H1 (cell line): Measurements from ENCODE around the gene RAB40B. TPM values are rescaled to one million over a fixed set of nuclear protein-coding genes. Genes with fewer than 3 reads are reported as not detected.

Experiments
- CTCF ChIA-PET: fragments of 300-600 bp; sonication (Branson Sonifier 250); formaldehyde crosslinking; loops from one replicate; lab custom pipeline; 2021; ENCODE audit not compliant: partially characterized antibody; lab: Charles Lee
- POLR2A ChIA-PET: fragments of 300-600 bp; sonication (Branson Sonifier 250); formaldehyde crosslinking; loops from one replicate; lab custom pipeline; 2021; ENCODE audit warnings: inconsistent platforms; ENCODE audit not compliant: partially characterized antibody; lab: Charles Lee
- DNase-seq, 2 experiments: peaks; one replicate each; pipeline versions ENCODE4 v3.0.0 to v3.0.0-alpha.2; 2010 to 2022; ENCODE audit warnings: low spot score in 2 of 2, low read depth in 1 of 2, mixed read lengths in 1 of 2
- FAIRE-seq: peaks from 2 replicates; lab custom pipeline; 2011; peaks lifted over from hg19 to GRCh38; lab: Jason Lieb, UNC
- H2AFZ ChIP-seq: 2 replicates; pipeline ENCODE4 v1.8.1; 2012; ENCODE audit warnings: low read length, inconsistent platforms
- H2AK5ac ChIP-seq: 2 replicates; pipeline ENCODE4 v1.6.1; 2013; ENCODE audit warnings: low read depth, low read length
- H2BK120ac ChIP-seq: replicated peaks from 2 replicates; pipeline ENCODE3; 2013; ENCODE audit warnings: low read depth, low read length, inconsistent platforms
- H2BK12ac ChIP-seq: 2 replicates; pipeline ENCODE4 v1.6.1; 2013; ENCODE audit warnings: low read depth, low read length
- H2BK15ac ChIP-seq: 2 replicates; pipeline ENCODE4 v1.6.1; 2013; ENCODE audit warnings: low read length
- H2BK20ac ChIP-seq: 2 replicates; pipeline ENCODE4 v1.6.1; 2013; ENCODE audit warnings: low read length
- H2BK5ac ChIP-seq: 2 replicates; pipeline ENCODE4 v1.6.1; 2013; ENCODE audit warnings: low read depth, low read length
- H3K14ac ChIP-seq: 2 replicates; pipeline ENCODE4 v1.6.1; 2013; ENCODE audit warnings: inconsistent platforms; ENCODE audit not compliant: insufficient read length
- H3K18ac ChIP-seq: 2 replicates; pipeline ENCODE4 v1.6.1; 2013; ENCODE audit warnings: low read length; ENCODE audit errors: extremely low read depth
- H3K23ac ChIP-seq: 2 replicates; pipeline ENCODE4 v1.6.1; 2013; ENCODE audit warnings: inconsistent platforms; ENCODE audit not compliant: insufficient read length
- H3K23me2 ChIP-seq: 2 replicates; pipeline ENCODE4 v1.6.1; 2013; ENCODE audit warnings: low read depth, low read length
- H3K27ac ChIP-seq: 2 replicates; pipeline ENCODE4 v1.6.1; 2011; ENCODE audit warnings: low read depth, low read length, inconsistent platforms
- H3K27me3 ChIP-seq, 4 experiments: replicated peaks in 1 of 4; 1 replicate in 1 of 4; 2 replicates in 3 of 4; pipeline versions ENCODE4 v1.6.1 to v1.8.1; 2011 to 2013; ENCODE audit warnings: low read length in 3 of 4, mild to moderate bottlenecking in 3 of 4, inconsistent platforms in 2 of 4, mixed read lengths in 2 of 4, moderate library complexity in 1 of 4; ENCODE audit not compliant: control insufficient read depth in 3 of 4, insufficient read depth in 3 of 4; ENCODE audit errors: extremely low read depth in 1 of 4
- H3K36me3 ChIP-seq, 4 experiments: 2 replicates each; pipeline versions ENCODE4 v1.6.1 to v1.8.1; 2011 to 2013; ENCODE audit warnings: mild to moderate bottlenecking in 4 of 4, low read length in 3 of 4, moderate library complexity in 2 of 4, control low read depth in 1 of 4, inconsistent platforms in 1 of 4; ENCODE audit not compliant: insufficient read depth in 4 of 4, control insufficient read depth in 2 of 4
- H3K4ac ChIP-seq: replicated peaks from 2 replicates; pipeline ENCODE3; 2013; ENCODE audit warnings: low read length, low read depth, mixed read lengths, inconsistent platforms; ENCODE audit not compliant: insufficient read length
- H3K4me1 ChIP-seq, 4 experiments: replicated peaks in 1 of 4; 1 replicate in 1 of 4; 2 replicates in 3 of 4; pipeline versions ENCODE4 v1.6.1 to v1.8.1; 2011 to 2013; ENCODE audit warnings: low read length in 3 of 4, inconsistent platforms in 2 of 4, mixed read lengths in 1 of 4; ENCODE audit not compliant: insufficient read depth in 4 of 4, control insufficient read depth in 3 of 4
- H3K4me2 ChIP-seq, 2 experiments: 2 replicates each; pipeline versions ENCODE4 v1.6.1 to v1.8.1; 2011 to 2013; ENCODE audit warnings: low read depth in 2 of 2, low read length in 2 of 2, control low read depth in 1 of 2, inconsistent platforms in 1 of 2, mild to moderate bottlenecking in 1 of 2; ENCODE audit not compliant: insufficient read depth in 1 of 2
- H3K4me3 ChIP-seq, 4 experiments: fragments of 200-600, 300-600 bp in 1 of 4; sonication (generic), shearing (Covaris generic), sonication (Bioruptor Twin) in 1 of 4; 2 replicates each; pipeline versions ENCODE4 v1.5.1 to v1.8.1; 2011 to 2016; ENCODE audit warnings: low read length in 4 of 4, low read depth in 3 of 4, control low read depth in 2 of 4, inconsistent platforms in 2 of 4, mild to moderate bottlenecking in 2 of 4, mixed read lengths in 1 of 4, moderate library complexity in 1 of 4; ENCODE audit not compliant: insufficient read depth in 2 of 4; ENCODE audit errors: extremely low read depth in 1 of 4
- H3K56ac ChIP-seq: replicated peaks from 2 replicates; pipeline ENCODE3; 2013; ENCODE audit warnings: low read depth, mild to moderate bottlenecking, mixed read lengths, low read length, inconsistent platforms; ENCODE audit not compliant: insufficient read length
- H3K79me1 ChIP-seq: 2 replicates; pipeline ENCODE4 v1.6.1; 2013; ENCODE audit warnings: low read depth, low read length, control low read depth
- H3K79me2 ChIP-seq, 2 experiments: 2 replicates each; pipeline versions ENCODE4 v1.6.1 to v1.8.1; 2012 to 2013; ENCODE audit warnings: low read length in 2 of 2, mild to moderate bottlenecking in 2 of 2, inconsistent platforms in 1 of 2; ENCODE audit not compliant: insufficient read depth in 2 of 2, control insufficient read depth in 1 of 2
- H3K9ac ChIP-seq, 4 experiments: replicated peaks in 1 of 4; 1 replicate in 1 of 4; 2 replicates in 3 of 4; pipeline versions ENCODE4 v1.6.1 to v1.8.1; 2011 to 2013; ENCODE audit warnings: low read depth in 3 of 4, low read length in 3 of 4, control low read depth in 2 of 4, mild to moderate bottlenecking in 2 of 4, moderate library complexity in 2 of 4, inconsistent platforms in 1 of 4; ENCODE audit errors: extremely low read depth in 1 of 4
- H3K9me3 ChIP-seq, 2 experiments: 2 replicates each; pipeline versions ENCODE4 v1.6.1 to v1.8.1; 2012 to 2013; ENCODE audit warnings: mild to moderate bottlenecking in 2 of 2, moderate library complexity in 2 of 2, control low read depth in 1 of 2, inconsistent platforms in 1 of 2, low read depth in 1 of 2, low read length in 1 of 2, mixed read lengths in 1 of 2; ENCODE audit not compliant: insufficient read depth in 2 of 2
- H4K20me1 ChIP-seq, 2 experiments: replicated peaks in 1 of 2; 2 replicates each; pipeline versions ENCODE3 to v1.8.1; 2011 to 2013; ENCODE audit warnings: inconsistent platforms in 2 of 2, low read length in 2 of 2, mild to moderate bottlenecking in 1 of 2; ENCODE audit not compliant: insufficient read depth in 2 of 2, control insufficient read depth in 1 of 2
- H4K5ac ChIP-seq: 2 replicates; pipeline ENCODE4 v1.6.1; 2013; ENCODE audit warnings: low read length, low read depth, mixed read lengths, inconsistent platforms; ENCODE audit not compliant: insufficient read length
- H4K8ac ChIP-seq: 2 replicates; pipeline ENCODE4 v1.8.0; 2013; ENCODE audit warnings: mild to moderate bottlenecking, moderate library complexity, low read length, inconsistent platforms; ENCODE audit not compliant: insufficient read depth; ENCODE audit errors: extremely low read depth
- H4K91ac ChIP-seq: replicated peaks from 2 replicates; pipeline ENCODE3; 2013; ENCODE audit warnings: low read length, mixed read lengths, inconsistent platforms; ENCODE audit not compliant: insufficient read length
- BACH1 ChIP-seq: IDR thresholded peaks from 2 replicates; pipeline ENCODE4 v1.6.1; 2012; ENCODE audit warnings: low read length, improper control_type of control experiment
- JUN ChIP-seq: IDR thresholded peaks from 2 replicates; pipeline ENCODE4 v1.6.1; 2011; ENCODE audit warnings: low read depth, mild to moderate bottlenecking, improper control_type of control experiment, low read length
- KDM4A ChIP-seq: IDR thresholded peaks from one replicate; pipeline ENCODE4 v1.7.1; 2012; ENCODE audit warnings: low read depth, mild to moderate bottlenecking, moderate library complexity, low read length, inconsistent platforms; ENCODE audit not compliant: severe bottlenecking
- POLR2AphosphoS5 ChIP-seq: IDR thresholded peaks from 2 replicates; pipeline ENCODE4 v1.6.1; 2011; ENCODE audit warnings: low read depth, low read length
- RBBP5 ChIP-seq: IDR thresholded peaks from 2 replicates; pipeline ENCODE4 v1.7.1; 2012; ENCODE audit warnings: low read depth, mild to moderate bottlenecking, inconsistent platforms, low read length, moderate library complexity, borderline replicate concordance
- SIRT6 ChIP-seq: IDR thresholded peaks from one replicate; pipeline ENCODE4 v1.7.1; 2012; ENCODE audit warnings: low read length, inconsistent platforms
- SP4 ChIP-seq: IDR thresholded peaks from 2 replicates; pipeline ENCODE4 v1.6.1; 2012; ENCODE audit warnings: low read length, inconsistent platforms
- TBP ChIP-seq: IDR thresholded peaks from 2 replicates; pipeline ENCODE4 v1.6.1; 2011; ENCODE audit warnings: low read depth, low read length, improper control_type of control experiment
- TEAD4 ChIP-seq: IDR thresholded peaks from 2 replicates; pipeline ENCODE4 v1.6.1; 2012; ENCODE audit warnings: low read depth, low read length, inconsistent platforms, mixed read lengths
- WGBS, 2 experiments: shearing (Covaris generic) in 1 of 2; methylation state at CpG; one replicate each; pipeline versions ENCODE4 v1.1.6 to v1.1.7; 2013 to 2015; ENCODE audit warnings: low lambda C conversion rate in 2 of 2, mixed read lengths in 2 of 2, inconsistent platforms in 1 of 2, low coverage in 1 of 2, missing lambda C conversion rate in 1 of 2; ENCODE audit not compliant: insufficient replicate concordance in 2 of 2, insufficient coverage in 1 of 2, insufficient read length in 1 of 2; ENCODE audit errors: extremely low coverage in 1 of 2, missing lambda C conversion rate in 1 of 2; 5-methylcytosine and 5-hydroxymethylcytosine counted together
- polyA plus RNA-seq, 7 experiments: library from polyadenylated mRNA; depleted of rRNA in 3 of 7; stranded (reverse) in 5 of 7; unstranded in 2 of 7; fragments of >200 nt in 5 of 7; fragments of 200-250 nt in 2 of 7; gene quantifications; 1 replicate in 5 of 7; 2 replicates in 1 of 7; 4 replicates in 1 of 7; pipeline versions ENCODE4 v1.2.1 to v1.2.3, GENCODE V29; 2011 to 2013; ENCODE audit warnings: missing spikeins in 2 of 7, mixed read lengths in 2 of 7
- total RNA-seq: library from RNA; stranded (reverse); fragmentation: NEBNext Ultra II Directional; extraction: Animal tissue kit (Norgen Biotek cat#: 25700); gene quantifications from 2 replicates; pipeline ENCODE4 v1.2.1, GENCODE V29; 2021
- TF ChIP-seq, protein P1 (sequence below), 3 experiments: IDR thresholded peaks; 1 replicate in 2 of 3; 2 replicates in 1 of 3; pipeline versions ENCODE4 v1.5.1 to v1.6.1; 2011; ENCODE audit warnings: low read length in 3 of 3, mild to moderate bottlenecking in 3 of 3, inconsistent platforms in 2 of 3, low read depth in 1 of 3, moderate library complexity in 1 of 3; ENCODE audit not compliant: insufficient read depth in 1 of 3; ENCODE audit errors: control extremely low read depth in 1 of 3

RAB40B gene
- total and polyA plus RNA-seq, 2 of the 8 experiments (the other 6 are each of a cell fraction or from before 2014, with no cell fraction given): 3.1 to 4.6 TPM

DNA sequence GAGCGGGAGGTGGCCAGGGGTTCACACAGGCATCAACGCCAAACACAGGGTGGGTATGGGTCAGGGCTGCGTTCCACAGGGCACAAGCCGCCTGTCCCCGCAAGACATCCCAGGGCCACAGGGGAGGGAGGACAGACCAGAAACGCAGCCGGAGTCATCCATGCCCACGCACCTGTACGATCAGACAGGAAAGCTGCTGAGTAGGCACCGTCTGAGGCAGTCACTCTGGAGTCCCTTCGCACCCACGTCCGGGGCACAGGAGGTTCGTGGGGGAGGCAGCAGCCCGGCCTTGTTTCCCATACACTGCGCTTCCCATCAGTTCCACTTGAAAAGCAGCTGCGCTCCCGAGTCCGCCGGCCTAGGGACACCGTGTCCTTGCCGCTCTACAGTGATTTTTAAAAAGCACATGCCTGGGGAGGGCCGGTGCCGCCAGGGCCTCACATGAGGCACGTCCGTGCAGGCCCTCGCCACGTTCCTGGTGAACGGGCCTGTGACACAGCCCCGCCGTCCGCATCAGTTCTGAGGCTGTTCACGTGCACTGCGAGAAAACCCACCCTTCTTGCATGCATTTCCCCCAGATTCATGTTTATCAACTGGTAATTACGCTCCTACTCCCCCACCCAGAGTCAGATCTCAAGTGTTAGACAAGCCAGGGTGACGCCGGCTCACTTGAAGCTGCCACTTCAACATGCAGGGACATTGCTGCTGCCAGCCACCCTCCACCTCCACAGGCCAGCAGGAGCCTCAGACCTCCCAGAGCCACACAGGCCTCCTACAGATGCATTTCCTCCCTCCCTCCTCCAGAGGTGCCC lies 85.0 kb downstream of the RAB40B start:
- no peak overlapping the region for H3K4me2 ChIP-seq
- H4K8ac ChIP-seq: no peak overlapping the region
- H3K9ac ChIP-seq: no peak overlapping the region
- ChIA-PET CTCF (interaction anchor here (0.6 to 3.4 kb wide), 3 partner anchors 10 to 116 kb away, joined by 3 to 15 read pairs (median 3); no protein-coding TSS in a partner anchor), POLR2A (interaction anchor here (0.6 to 1.2 kb wide), 2 partner anchors 28 to 235 kb away, joined by 3 to 6 read pairs; no protein-coding TSS in a partner anchor)
- no peak overlapping the region for H2BK20ac ChIP-seq
- H2BK120ac ChIP-seq: no peak overlapping the region
- no peaks in the 10 kb centered on the region for H3K9me3 ChIP-seq
- no peaks in the 10 kb centered on the region for H3K79me2 ChIP-seq
- DNase-seq: no peak
- no peak overlapping the region for H4K91ac ChIP-seq
- peaks cover 9 to 35% (median 26%) of the 10 kb centered on the region in 4 experiments; a peak in 7 of 8 replicates for H3K36me3 ChIP-seq
- 0 out of 7 replicates have a peak, but pooled peaks cover 0 to 1% (median 0%) of the 10 kb centered on the region in 4 experiments for H3K4me1 ChIP-seq
- H3K18ac ChIP-seq: no peak overlapping the region
- H3K56ac ChIP-seq: no peak overlapping the region
- no peaks in the 10 kb centered on the region for H3K79me1 ChIP-seq
- no peaks in the 10 kb centered on the region for H3K23me2 ChIP-seq
- H2AFZ ChIP-seq: no peak overlapping the region
- H2BK5ac ChIP-seq: no peak overlapping the region
- no peak overlapping the region for H3K23ac ChIP-seq
- no peak overlapping the region for H3K4ac ChIP-seq
- H3K27ac ChIP-seq: no peak overlapping the region
- H4K20me1 ChIP-seq: peaks cover 4 to 6% of the 10 kb centered on the region in 2 experiments
- 92% methylated on average over 37 of the region's 37 CpGs; no CpG with 5 or more reads in 1 of the 2 experiments for WGBS, 2 experiments
- no peak overlapping the region for H3K4me3 ChIP-seq
- no peak overlapping the region for H2BK12ac ChIP-seq
- H3K27me3 ChIP-seq: no peaks in the 10 kb centered on the region
- H3K14ac ChIP-seq: no peak overlapping the region
- FAIRE-seq: no peak
- no peak overlapping the region for H2AK5ac ChIP-seq
- H2BK15ac ChIP-seq: no peak overlapping the region
- H4K5ac ChIP-seq: no peak overlapping the region
- no peak for TF ChIP-seq RBBP5
- TF ChIP-seq POLR2AphosphoS5: peak; percentile 36; the same call in 1 of the 2 replicates
- TF ChIP-seq, protein P1, sequence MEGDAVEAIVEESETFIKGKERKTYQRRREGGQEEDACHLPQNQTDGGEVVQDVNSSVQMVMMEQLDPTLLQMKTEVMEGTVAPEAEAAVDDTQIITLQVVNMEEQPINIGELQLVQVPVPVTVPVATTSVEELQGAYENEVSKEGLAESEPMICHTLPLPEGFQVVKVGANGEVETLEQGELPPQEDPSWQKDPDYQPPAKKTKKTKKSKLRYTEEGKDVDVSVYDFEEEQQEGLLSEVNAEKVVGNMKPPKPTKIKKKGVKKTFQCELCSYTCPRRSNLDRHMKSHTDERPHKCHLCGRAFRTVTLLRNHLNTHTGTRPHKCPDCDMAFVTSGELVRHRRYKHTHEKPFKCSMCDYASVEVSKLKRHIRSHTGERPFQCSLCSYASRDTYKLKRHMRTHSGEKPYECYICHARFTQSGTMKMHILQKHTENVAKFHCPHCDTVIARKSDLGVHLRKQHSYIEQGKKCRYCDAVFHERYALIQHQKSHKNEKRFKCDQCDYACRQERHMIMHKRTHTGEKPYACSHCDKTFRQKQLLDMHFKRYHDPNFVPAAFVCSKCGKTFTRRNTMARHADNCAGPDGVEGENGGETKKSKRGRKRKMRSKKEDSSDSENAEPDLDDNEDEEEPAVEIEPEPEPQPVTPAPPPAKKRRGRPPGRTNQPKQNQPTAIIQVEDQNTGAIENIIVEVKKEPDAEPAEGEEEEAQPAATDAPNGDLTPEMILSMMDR (IDR thresholded peaks at IDR 0.05; ENCODE audit: control extremely low read depth in 1 of 3, insufficient read depth in 1 of 3, low read depth in 1 of 3, low read length in 3 of 3): peak in 1 of 3 experiments; percentile 20; a peak in 2 of 4 replicates
- no peak for TF ChIP-seq BACH1
- no peak for TF ChIP-seq JUN
- no peak for TF ChIP-seq SIRT6
- TF ChIP-seq SP4: no peak
- no peak for TF ChIP-seq TBP
- no peak for TF ChIP-seq KDM4A
- no peak for TF ChIP-seq TEAD4
